HepG2 (cell line): ENCODE data around the gene GRB7. TPM values are rescaled to one million over a fixed set of nuclear protein-coding genes. Genes with fewer than 3 reads are reported as not detected.

Source experiments
- ARNT2 ChIP-seq: sonication (generic); formaldehyde crosslinking; IDR thresholded peaks from 2 replicates; pipeline ENCODE4 v1.8.0; 2022; ENCODE audit warnings: mild to moderate bottlenecking, low read depth, missing genetic modification reagents, moderate library complexity
- ELF3 ChIP-seq: IDR thresholded peaks from 2 replicates; pipeline ENCODE4 v1.6.1; 2016; ENCODE audit warnings: missing genetic modification reagents, missing compliant biosample characterization
- ELK4 ChIP-seq: sonication (generic); formaldehyde crosslinking; IDR thresholded peaks from 2 replicates; pipeline ENCODE4 v1.9.0; 2021; ENCODE audit warnings: missing genetic modification reagents, borderline replicate concordance
- IKZF1 ChIP-seq: fragments of 450-650 bp; IDR thresholded peaks from 2 replicates; pipeline ENCODE4 v1.7.1; 2016
- KDM5A ChIP-seq: fragments of 200-600 bp; sonication (generic); IDR thresholded peaks from 2 replicates; pipeline ENCODE4 v1.7.0; 2018; ENCODE audit warnings: antibody characterized with exemption, mild to moderate bottlenecking, low read length, borderline replicate concordance
- NCOR1 ChIP-seq: fragments of 200-600 bp; sonication (generic); IDR thresholded peaks from 2 replicates; pipeline ENCODE4 v1.7.0; 2017; ENCODE audit warnings: antibody characterized with exemption, low read length, borderline replicate concordance
- PHF8 ChIP-seq: sonication (generic); formaldehyde crosslinking; IDR thresholded peaks from 2 replicates; pipeline ENCODE4 v1.5.0; 2020; ENCODE audit warnings: missing genetic modification reagents
- POLR2AphosphoS5 ChIP-seq: IDR thresholded peaks from 2 replicates; pipeline ENCODE4 v1.6.1; 2012; ENCODE audit warnings: low read depth, low read length
- SETDB1 ChIP-seq: sonication (generic); formaldehyde crosslinking; IDR thresholded peaks from 2 replicates; pipeline ENCODE4 v1.5.1; 2020; ENCODE audit warnings: missing genetic modification reagents, mild to moderate bottlenecking, borderline replicate concordance
- ZBTB2 ChIP-seq: sonication (generic); formaldehyde crosslinking; IDR thresholded peaks from 2 replicates; pipeline ENCODE4 v1.8.0; 2022; ENCODE audit warnings: low read depth, missing genetic modification reagents
- ZBTB21 ChIP-seq: sonication (generic); formaldehyde crosslinking; IDR thresholded peaks from 2 replicates; pipeline ENCODE4 v1.4.0; 2020; ENCODE audit warnings: missing genetic modification reagents
- ZNF788 ChIP-seq: sonication (generic); formaldehyde crosslinking; IDR thresholded peaks from 2 replicates; pipeline ENCODE4 v1.5.0; 2020; ENCODE audit warnings: mild to moderate bottlenecking, missing genetic modification reagents, borderline replicate concordance
- ZNF891 ChIP-seq: sonication (generic); formaldehyde crosslinking; IDR thresholded peaks from 2 replicates; pipeline ENCODE4 v1.5.0; 2020; ENCODE audit warnings: mild to moderate bottlenecking, missing genetic modification reagents
- polyA plus RNA-seq, 8 experiments: library from polyadenylated mRNA; depleted of rRNA in 3 of 8; stranded (reverse) in 7 of 8; unstranded in 1 of 8; fragments of >200 nt; fragmentation: Illumina TruSeq in 4 of 8; extraction: Trizol in 4 of 8; gene quantifications; 2 replicates each; pipeline versions ENCODE4 v1.2.1 to v1.2.3, GENCODE V29; 2011 to 2016; ENCODE audit warnings: low read depth in 4 of 8, missing spikeins in 1 of 8, mixed read lengths in 1 of 8; ENCODE audit not compliant: insufficient read depth in 1 of 8
- total RNA-seq, 5 experiments: library from RNA; depleted of rRNA; stranded (reverse); fragments of >200 nt; fragmentation: Illumina TruSeq; extraction: Trizol; gene quantifications; 2 replicates each; pipeline ENCODE4 v1.2.3, GENCODE V29; 2016; ENCODE audit warnings: low read depth in 1 of 5
- TF ChIP-seq, protein P1 (sequence below): sonication (generic); formaldehyde crosslinking; conservative IDR thresholded peaks from 2 replicates; pipeline ENCODE4 v1.8.0; 2022; ENCODE audit warnings: mild to moderate bottlenecking, moderate library complexity, missing genetic modification reagents
- TF ChIP-seq, protein P2 (sequence below): sonication (generic); formaldehyde crosslinking; IDR thresholded peaks from 2 replicates; pipeline ENCODE4 v1.4.0; 2020; ENCODE audit warnings: missing genetic modification reagents; ENCODE audit errors: not compliant biosample characterization
- TF ChIP-seq, protein P3 (sequence below): IDR thresholded peaks from 2 replicates; pipeline ENCODE4 v1.6.1; 2016; ENCODE audit warnings: missing compliant biosample characterization, missing genetic modification reagents, borderline replicate concordance
- TF ChIP-seq, protein P4 (sequence below), 2 experiments: sonication (generic) in 1 of 2; formaldehyde crosslinking in 1 of 2; IDR thresholded peaks; 2 replicates each; pipeline versions ENCODE4 v1.4.0 to v1.6.1; 2016 to 2020; ENCODE audit warnings: borderline replicate concordance in 1 of 2, low read depth in 1 of 2, mild to moderate bottlenecking in 1 of 2, missing genetic modification reagents in 1 of 2

GRB7 gene
- total and polyA plus RNA-seq, 2 of the 13 experiments (the other 11 are each of a cell fraction or from before 2014, with no cell fraction given) = 60.2 to 77.7 TPM

- TF ChIP-seq, protein P1, sequence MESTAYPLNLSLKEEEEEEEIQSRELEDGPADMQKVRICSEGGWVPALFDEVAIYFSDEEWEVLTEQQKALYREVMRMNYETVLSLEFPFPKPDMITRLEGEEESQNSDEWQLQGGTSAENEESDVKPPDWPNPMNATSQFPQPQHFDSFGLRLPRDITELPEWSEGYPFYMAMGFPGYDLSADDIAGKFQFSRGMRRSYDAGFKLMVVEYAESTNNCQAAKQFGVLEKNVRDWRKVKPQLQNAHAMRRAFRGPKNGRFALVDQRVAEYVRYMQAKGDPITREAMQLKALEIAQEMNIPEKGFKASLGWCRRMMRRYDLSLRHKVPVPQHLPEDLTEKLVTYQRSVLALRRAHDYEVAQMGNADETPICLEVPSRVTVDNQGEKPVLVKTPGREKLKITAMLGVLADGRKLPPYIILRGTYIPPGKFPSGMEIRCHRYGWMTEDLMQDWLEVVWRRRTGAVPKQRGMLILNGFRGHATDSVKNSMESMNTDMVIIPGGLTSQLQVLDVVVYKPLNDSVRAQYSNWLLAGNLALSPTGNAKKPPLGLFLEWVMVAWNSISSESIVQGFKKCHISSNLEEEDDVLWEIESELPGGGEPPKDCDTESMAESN = no peak
- TF ChIP-seq KDM5A (no peak), POLR2AphosphoS5 (no peak), ARNT2 (no peak; the same call in 1 of the 2 replicates), NCOR1 (no peak), ZNF788 (peak; percentile 84), ZBTB2 (no peak), SETDB1 (no peak), IKZF1 (no peak), ZBTB21 (CRISPR knock-in tag) (no peak), PHF8 (CRISPR knock-in tag) (0 out of 2 replicates have a peak, but pooled peaks have one; percentile 32), ELF3 (CRISPR knock-in tag) (no peak), ZNF891 (CRISPR knock-in tag) (peak; percentile 41; the same call in 1 of the 2 replicates), ELK4 (no peak)
- TF ChIP-seq, protein P2, sequence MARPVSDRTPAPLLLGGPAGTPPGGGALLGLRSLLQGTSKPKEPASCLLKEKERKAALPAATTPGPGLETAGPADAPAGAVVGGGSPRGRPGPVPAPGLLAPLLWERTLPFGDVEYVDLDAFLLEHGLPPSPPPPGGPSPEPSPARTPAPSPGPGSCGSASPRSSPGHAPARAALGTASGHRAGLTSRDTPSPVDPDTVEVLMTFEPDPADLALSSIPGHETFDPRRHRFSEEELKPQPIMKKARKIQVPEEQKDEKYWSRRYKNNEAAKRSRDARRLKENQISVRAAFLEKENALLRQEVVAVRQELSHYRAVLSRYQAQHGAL (CRISPR knock-in tag) = no peak
- TF ChIP-seq, protein P3, sequence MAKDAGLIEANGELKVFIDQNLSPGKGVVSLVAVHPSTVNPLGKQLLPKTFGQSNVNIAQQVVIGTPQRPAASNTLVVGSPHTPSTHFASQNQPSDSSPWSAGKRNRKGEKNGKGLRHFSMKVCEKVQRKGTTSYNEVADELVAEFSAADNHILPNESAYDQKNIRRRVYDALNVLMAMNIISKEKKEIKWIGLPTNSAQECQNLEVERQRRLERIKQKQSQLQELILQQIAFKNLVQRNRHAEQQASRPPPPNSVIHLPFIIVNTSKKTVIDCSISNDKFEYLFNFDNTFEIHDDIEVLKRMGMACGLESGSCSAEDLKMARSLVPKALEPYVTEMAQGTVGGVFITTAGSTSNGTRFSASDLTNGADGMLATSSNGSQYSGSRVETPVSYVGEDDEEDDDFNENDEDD (CRISPR knock-in tag) = no peak
- TF ChIP-seq, protein P4, sequence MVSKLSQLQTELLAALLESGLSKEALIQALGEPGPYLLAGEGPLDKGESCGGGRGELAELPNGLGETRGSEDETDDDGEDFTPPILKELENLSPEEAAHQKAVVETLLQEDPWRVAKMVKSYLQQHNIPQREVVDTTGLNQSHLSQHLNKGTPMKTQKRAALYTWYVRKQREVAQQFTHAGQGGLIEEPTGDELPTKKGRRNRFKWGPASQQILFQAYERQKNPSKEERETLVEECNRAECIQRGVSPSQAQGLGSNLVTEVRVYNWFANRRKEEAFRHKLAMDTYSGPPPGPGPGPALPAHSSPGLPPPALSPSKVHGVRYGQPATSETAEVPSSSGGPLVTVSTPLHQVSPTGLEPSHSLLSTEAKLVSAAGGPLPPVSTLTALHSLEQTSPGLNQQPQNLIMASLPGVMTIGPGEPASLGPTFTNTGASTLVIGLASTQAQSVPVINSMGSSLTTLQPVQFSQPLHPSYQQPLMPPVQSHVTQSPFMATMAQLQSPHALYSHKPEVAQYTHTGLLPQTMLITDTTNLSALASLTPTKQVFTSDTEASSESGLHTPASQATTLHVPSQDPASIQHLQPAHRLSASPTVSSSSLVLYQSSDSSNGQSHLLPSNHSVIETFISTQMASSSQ (IDR thresholded peaks at IDR 0.05; ENCODE audit: low read depth) = no peak
- TF ChIP-seq, protein P4 (CRISPR knock-in tag; IDR thresholded peaks at IDR 0.05; ENCODE audit: borderline replicate concordance) = peak; percentile 44; the same call in 1 of the 2 replicates
Measured at GRCh38 chr17:39750131-39751015, 12.6 kb downstream of the GRB7 start (continued).
